Breast epithelium (tissue), 4 donors: ENCODE data around the gene DUSP15. TPM values are rescaled to one million over a fixed set of nuclear protein-coding genes. Genes with fewer than 3 reads are reported as not detected.
"Not testable (repeated sequence)": the region's sequence is repeated elsewhere in the genome, so short reads cannot be mapped to it uniquely, and the experiment has no call there.

Source experiments
- DNase-seq, 2 donors: peaks; one replicate each; pipeline ENCODE4 v3.0.0-alpha.2; 2019; ENCODE audit warnings: low spot score in 2 of 2
- H3K27ac ChIP-seq, 2 donors: fragments of 200-600 bp; sonication (generic) in 1 of 2; one replicate each; pipeline ENCODE4 v1.5.1; 2016 to 2019; ENCODE audit warnings: mild to moderate bottlenecking in 1 of 2
- H3K27me3 ChIP-seq, 2 donors: fragments of 200-600 bp; sonication (generic) in 1 of 2; one replicate each; pipeline versions ENCODE4 v1.5.1 to v1.6.0; 2017 to 2019; ENCODE audit warnings: control low read depth in 1 of 2, mild to moderate bottlenecking in 1 of 2
- H3K36me3 ChIP-seq: fragments of 200-600 bp; one replicate; pipeline ENCODE4 v1.5.1; 2019
- H3K4me1 ChIP-seq, 2 donors: fragments of 200-600 bp; sonication (generic); one replicate each; pipeline ENCODE4 v1.5.1; 2016 to 2019; ENCODE audit warnings: control low read depth in 1 of 2
- H3K4me3 ChIP-seq, 3 donors: fragments of 200-600 bp; sonication (generic); 1 replicate in 2 of 3; 2 replicates in 1 of 3; pipeline ENCODE4 v1.5.1; 2016 to 2019; ENCODE audit warnings: mild to moderate bottlenecking in 3 of 3, moderate library complexity in 2 of 3
- H3K9me3 ChIP-seq, 2 donors: fragments of 200-600 bp; sonication (generic) in 1 of 2; one replicate each; pipeline ENCODE4 v1.5.1; 2016 to 2019; ENCODE audit warnings: control low read depth in 1 of 2
- CTCF ChIP-seq, 3 donors: fragments of 450-650 bp; IDR thresholded peaks; one replicate each; pipeline ENCODE4 v1.5.1; 2016 to 2017; ENCODE audit warnings: antibody characterized with exemption in 3 of 3, mild to moderate bottlenecking in 3 of 3, moderate library complexity in 3 of 3
- POLR2A ChIP-seq: fragments of 450-650 bp; IDR thresholded peaks from one replicate; pipeline ENCODE4 v1.6.1; 2016; ENCODE audit warnings: antibody characterized with exemption, mild to moderate bottlenecking, moderate library complexity
- POLR2AphosphoS5 ChIP-seq, 3 donors: sonication (generic); formaldehyde crosslinking; IDR thresholded peaks; one replicate each; pipeline ENCODE4 v1.6.1; 2017; ENCODE audit warnings: antibody characterized with exemption in 3 of 3
- intact Hi-C: fragments of 100-400 bp; cut with DNase I; formaldehyde crosslinking; loops from one replicate; pipeline ENCODE4 v1.15.1; 2023; ENCODE audit warnings: low total_unique reads
- total RNA-seq, 3 donors: library from RNA; depleted of rRNA; stranded (reverse); fragments of >200 nt; gene quantifications; one replicate each; pipeline ENCODE4 v1.1.0, GENCODE V29; 2016

DUSP15 gene
- total RNA-seq, 3 donors from 2014 or later, result 1.9 to 3.6 (median 2.1) TPM

- H3K4me1 ChIP-seq, result no peaks in the 10 kb centered on the region
- DNase-seq, result no peak
- intact Hi-C loops, result no loop called here
- H3K9me3 ChIP-seq, result no peaks in the 10 kb centered on the region
- H3K27me3 ChIP-seq, result no peaks in the 10 kb centered on the region
- H3K27ac ChIP-seq, result no peak overlapping the region
- H3K4me3 ChIP-seq, result no peak overlapping the region
- no peaks in the 10 kb centered on the region for H3K36me3 ChIP-seq
- no peak for TF ChIP-seq POLR2A
- no peak for TF ChIP-seq POLR2AphosphoS5 (IDR thresholded peaks at IDR 0.05)
- no peak for TF ChIP-seq CTCF (IDR thresholded peaks at IDR 0.05)
These were observed 51.9 kb downstream of the DUSP15 start for GRCh38 chr20:31818376-31818908.

- no peak overlapping the region for H3K27ac ChIP-seq
- no peak for DNase-seq
- H3K9me3 ChIP-seq, result no peaks in the 10 kb centered on the region
- no peak for TF ChIP-seq CTCF (IDR thresholded peaks at IDR 0.05)
- no peak for TF ChIP-seq POLR2A
- TF ChIP-seq POLR2AphosphoS5 (IDR thresholded peaks at IDR 0.05), result no peak
- H3K36me3 ChIP-seq, result no peaks in the 10 kb centered on the region
- H3K27me3 ChIP-seq, result no peaks in the 10 kb centered on the region
- no peaks in the 10 kb centered on the region for H3K4me1 ChIP-seq
- intact Hi-C loops, result no loop called here
- no peak overlapping the region for H3K4me3 ChIP-seq
These were observed 52.9 kb downstream of the DUSP15 start for GRCh38 chr20:31817461-31817860.

- TF ChIP-seq CTCF (IDR thresholded peaks at IDR 0.05), result no peak
- no peak for TF ChIP-seq POLR2A
- no peak for TF ChIP-seq POLR2AphosphoS5 (IDR thresholded peaks at IDR 0.05)
- intact Hi-C loops, result no loop called here
- Histone ChIP-seq H3K4me3 (no peak overlapping the region), H3K27ac (peak overlapping the region in 1 of 2 donors; percentile 19), H3K4me1 (no peaks in the 10 kb centered on the region), H3K36me3 (no peaks in the 10 kb centered on the region), H3K9me3 (no peaks in the 10 kb centered on the region), H3K27me3 (no peaks in the 10 kb centered on the region)
- DNase-seq, result no peak
These were observed 54.1 kb downstream of the DUSP15 start for GRCh38 chr20:31816221-31816620.

GRCh38 chr20:31815408-31816188, 54.7 kb downstream of the DUSP15 start:
- H3K4me3 ChIP-seq, result no peak overlapping the region
- intact Hi-C loops, result no loop called here

GRCh38 chr20:31814142-31814541, 56.2 kb downstream of the DUSP15 start:
- H3K4me3 ChIP-seq, DNase-seq, H3K27ac ChIP-seq, H3K4me1 ChIP-seq, H3K36me3 ChIP-seq, H3K9me3 ChIP-seq, intact Hi-C loops, H3K27me3 ChIP-seq: not testable (repeated sequence)

More at GRCh38 chr20:31815408-31816188, 54.7 kb downstream of the DUSP15 start:
- Histone ChIP-seq H3K27me3 (no peaks in the 10 kb centered on the region), H3K27ac (peak overlapping the region in 1 of 2 donors; percentile 19), H3K9me3 (no peaks in the 10 kb centered on the region), H3K36me3 (no peaks in the 10 kb centered on the region), H3K4me1 (no peaks in the 10 kb centered on the region)
- DNase-seq, result no peak
- TF ChIP-seq POLR2A (no peak), CTCF (IDR thresholded peaks at IDR 0.05) (no peak), POLR2AphosphoS5 (IDR thresholded peaks at IDR 0.05) (no peak)
